NCI-H187 treated with DMSO at 0.1 percent for 48 hours (cell line): ENCODE data around the gene ATP8B2.

Experiments
- DNase-seq: peaks from one replicate; lab custom pipeline; 2025; lab: John Stamatoyannopoulos, UW

ATP8B2 gene

GRCh38 chr1:154398141-154398540, 72.8 kb downstream of the ATP8B2 start:
- DNase-seq, result no peak

GRCh38 chr1:154398678-154399077, 73.4 kb downstream of the ATP8B2 start:
- DNase-seq, result no peak

- DNase-seq, result no peak
These were observed 75.1 kb downstream of the ATP8B2 start for GRCh38 chr1:154400381-154400801.
